Activated CD8-positive, alpha-beta memory T cell treated with anti-CD3 and anti-CD28 coated beads, Interleukin-2, amount 50 U/mL, for 4 hours (primary cell): ENCODE results near the gene CSMD2.
"Not testable (repeated sequence)": the region's sequence is repeated elsewhere in the genome, so short reads cannot be mapped to it uniquely, and the experiment has no call there.

Experiments used
- DNase-seq: peaks from one replicate; pipeline ENCODE4 v3.0.0-alpha.2; 2020

CSMD2 gene

GRCh38 chr1:34050709-34051485 is 114.1 kb downstream of the CSMD2 start:
- DNase-seq: no peak

- DNase-seq: no peak
Measured at GRCh38 chr1:34049994-34050393, 115.0 kb downstream of the CSMD2 start.

- no peak for DNase-seq
Measured at GRCh38 chr1:34049477-34049876, 115.6 kb downstream of the CSMD2 start.

- no peak for DNase-seq
Measured at GRCh38 chr1:34037856-34038255, 127.2 kb downstream of the CSMD2 start.

GRCh38 chr1:34037109-34037508 is 127.9 kb downstream of the CSMD2 start:
- DNase-seq: no peak

GRCh38 chr1:34034036-34034435 is 131.0 kb downstream of the CSMD2 start:
- DNase-seq: no peak

GRCh38 chr1:34029954-34030353 is 135.1 kb downstream of the CSMD2 start:
- no peak for DNase-seq

- DNase-seq: no peak
Measured at GRCh38 chr1:34029515-34029914, 135.5 kb downstream of the CSMD2 start.

GRCh38 chr1:34028381-34029055 is 136.5 kb downstream of the CSMD2 start:
- DNase-seq: no peak

GRCh38 chr1:34025675-34026074 is 139.4 kb downstream of the CSMD2 start:
- no peak for DNase-seq

- no peak for DNase-seq
Measured at GRCh38 chr1:34024485-34024884, 140.5 kb downstream of the CSMD2 start.

- DNase-seq: no peak
Measured at GRCh38 chr1:34019741-34020552, 145.1 kb downstream of the CSMD2 start.

- DNase-seq: no peak
Measured at GRCh38 chr1:34018285-34018684, 146.7 kb downstream of the CSMD2 start.

- DNase-seq: not testable (repeated sequence)
Measured at GRCh38 chr1:34016281-34016680, 148.7 kb downstream of the CSMD2 start.

- DNase-seq: no peak
Measured at GRCh38 chr1:34013958-34014737, 150.9 kb downstream of the CSMD2 start.

- no peak for DNase-seq
Measured at GRCh38 chr1:34013136-34013535, 151.9 kb downstream of the CSMD2 start.

- DNase-seq: no peak
Measured at GRCh38 chr1:34009340-34009985, 155.6 kb downstream of the CSMD2 start.

- no peak for DNase-seq
Measured at GRCh38 chr1:34007760-34008159, 157.3 kb downstream of the CSMD2 start.

- DNase-seq: no peak
Measured at GRCh38 chr1:34005309-34005708, 159.7 kb downstream of the CSMD2 start.

- no peak for DNase-seq
Measured at GRCh38 chr1:34002810-34003209, 162.2 kb downstream of the CSMD2 start.

GRCh38 chr1:33997127-33998036 is 167.6 kb downstream of the CSMD2 start:
- no peak for DNase-seq
